MV-4-11 (cell line): ENCODE results near the gene FAM107B.
A peak's percentile ranks its signal among the peaks of the same experiment; 100 is the strongest.
"Not testable (repeated sequence)": the region's sequence is repeated elsewhere in the genome, so short reads cannot be mapped to it uniquely, and the experiment has no call there.

Experiments used
- DNase-seq: peaks from one replicate; lab custom pipeline; 2025; lab: John Stamatoyannopoulos, UW

FAM107B gene

DNA sequence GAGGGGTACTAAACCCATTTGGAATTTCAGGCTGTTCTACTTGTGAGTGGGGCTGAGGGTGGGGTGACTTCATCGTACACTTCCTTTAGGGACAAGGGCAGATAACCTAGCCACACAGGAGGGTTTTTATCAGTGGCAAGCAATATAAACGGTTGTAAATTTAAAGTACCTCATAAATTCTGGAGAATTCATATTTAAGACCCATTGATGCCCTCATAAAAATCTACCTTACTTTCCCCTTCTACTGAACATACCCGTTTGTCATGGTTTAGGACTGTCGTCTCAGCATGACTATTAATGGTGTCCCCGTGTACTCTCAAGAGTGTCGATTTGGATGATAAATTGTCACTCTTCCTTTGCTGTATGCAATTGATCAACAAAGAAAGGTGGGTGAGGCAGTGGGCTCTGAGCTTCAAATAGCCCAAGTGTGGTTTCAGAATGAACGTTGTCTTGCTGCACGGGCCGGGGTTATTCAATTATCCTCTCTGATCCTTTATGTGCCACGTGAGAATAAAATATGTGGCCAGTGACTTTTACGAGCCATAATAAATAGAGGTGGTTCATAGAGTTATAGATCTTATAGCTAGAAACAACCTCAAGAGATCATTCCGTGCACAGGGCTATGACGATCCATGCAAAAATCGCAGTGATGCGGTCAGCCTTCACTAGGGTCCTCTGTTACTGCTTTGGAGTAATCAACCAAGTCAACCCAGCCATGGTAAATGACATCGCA, 82.2 kb downstream of the FAM107B start:
- DNase-seq, result no peak

DNA sequence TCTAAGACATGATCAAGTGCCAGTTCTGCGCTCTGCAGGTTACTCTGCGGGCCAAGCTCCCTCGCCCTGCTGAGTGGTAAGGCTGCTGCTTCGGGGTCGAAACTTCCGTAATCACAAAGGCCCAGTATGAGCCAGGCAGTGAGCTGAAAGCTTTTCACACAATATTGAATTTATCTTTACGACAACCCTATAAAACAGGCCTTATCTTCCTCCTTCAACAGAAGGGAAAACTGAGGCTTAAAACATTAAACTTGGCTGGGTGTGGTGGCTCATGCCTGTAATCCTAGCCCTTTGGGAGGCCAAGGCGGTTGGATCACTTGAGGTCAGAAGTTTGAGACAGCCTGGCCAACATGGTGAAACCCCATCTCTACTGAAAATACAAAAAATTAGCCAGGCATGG, 83.3 kb downstream of the FAM107B start:
- no peak for DNase-seq

DNA sequence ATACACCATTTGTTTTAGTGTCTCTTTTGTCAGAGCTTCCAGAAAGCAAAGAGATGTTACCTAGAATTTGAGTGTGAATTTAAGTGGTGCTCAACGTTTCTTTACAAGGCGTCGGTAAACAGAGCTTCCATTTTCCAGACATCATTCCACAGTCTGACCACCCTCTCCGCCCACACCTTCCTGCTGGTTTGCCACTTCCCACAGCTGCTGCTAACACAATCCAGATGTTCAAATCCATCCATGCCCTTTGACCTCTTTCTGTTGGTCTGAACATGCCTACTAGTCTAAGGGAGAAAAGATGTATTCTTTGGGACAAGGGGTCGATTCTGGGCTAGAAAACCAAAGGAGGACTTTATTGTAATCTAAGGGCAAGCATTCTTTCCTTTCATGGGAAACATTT, 86.1 kb downstream of the FAM107B start:
- DNase-seq, result peak; percentile 50

DNA sequence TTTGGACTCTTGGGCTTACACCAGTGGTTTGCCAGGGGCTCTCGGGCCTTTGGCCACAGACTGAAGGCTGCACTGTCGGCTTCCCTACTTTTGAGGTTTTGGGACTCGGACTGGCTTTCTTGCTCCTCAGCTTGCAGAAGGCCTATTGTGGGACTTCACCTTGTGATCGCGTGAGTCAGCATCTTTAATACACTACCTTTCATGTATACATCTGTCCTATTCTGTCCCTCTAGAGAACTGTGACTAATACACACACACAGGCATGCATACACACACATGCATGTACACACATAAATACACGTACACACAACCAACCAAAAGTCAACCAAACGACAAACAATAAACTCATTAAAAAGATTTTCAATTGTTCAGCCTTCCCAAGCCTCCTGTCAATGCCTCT, 86.5 kb downstream of the FAM107B start:
- DNase-seq, result not testable (repeated sequence)

DNA sequence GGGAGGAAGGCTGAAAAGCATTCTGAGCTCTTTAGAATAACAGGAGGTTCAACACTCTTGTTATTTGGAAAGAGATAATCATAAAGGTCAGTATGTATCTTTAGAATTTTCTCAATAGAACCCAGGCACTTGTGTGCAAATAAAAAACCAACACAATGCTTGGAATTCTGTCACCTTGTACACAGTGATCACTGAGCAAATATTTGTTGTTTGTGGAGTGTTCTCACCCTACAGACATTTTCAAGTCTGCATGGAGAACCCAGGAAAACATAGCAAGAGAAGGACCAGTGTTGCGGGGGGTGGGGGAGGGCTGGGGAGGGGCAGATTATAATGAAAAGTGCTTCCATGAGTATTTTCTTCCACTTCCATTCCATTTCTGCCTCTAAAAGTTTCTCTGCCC, 87.4 kb downstream of the FAM107B start:
- DNase-seq, result no peak

DNA sequence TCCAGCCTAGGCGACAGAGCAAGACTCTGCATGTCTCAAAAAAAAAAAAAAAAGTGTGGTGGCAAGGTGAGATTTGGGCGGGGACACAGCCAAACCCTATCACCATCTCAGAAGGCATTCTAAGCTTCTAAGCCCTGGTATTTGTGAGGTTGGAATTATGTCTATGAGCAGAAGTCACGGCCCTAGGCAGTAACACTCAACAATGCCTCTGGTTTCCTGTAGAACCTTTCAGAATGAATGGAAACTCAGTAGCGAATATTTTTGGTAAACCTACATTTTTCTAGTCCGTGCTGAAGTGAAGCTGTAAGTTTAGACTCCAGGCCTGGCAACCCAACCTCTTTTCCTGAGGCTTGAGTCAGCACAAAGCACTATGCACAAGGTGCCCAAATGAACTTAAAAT, 88.3 kb downstream of the FAM107B start:
- DNase-seq, result no peak

DNA sequence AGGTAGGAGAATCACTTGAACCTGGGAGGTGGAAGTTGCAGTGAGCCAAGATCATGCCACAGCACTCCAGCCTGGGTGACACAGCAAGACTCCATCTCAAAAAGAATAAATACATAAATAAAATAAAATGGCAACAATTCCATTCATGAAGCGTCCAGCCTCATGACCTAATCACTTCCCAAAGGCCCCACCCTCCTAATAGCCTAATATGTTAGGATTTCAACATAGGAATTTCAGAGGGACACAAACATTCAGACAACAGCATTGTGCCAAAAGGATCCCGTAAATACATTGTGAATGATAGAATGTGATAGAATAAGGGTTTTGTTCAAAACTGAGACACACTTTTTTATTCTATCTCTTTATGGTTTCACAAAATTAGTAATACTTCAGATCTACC, 90.3 kb downstream of the FAM107B start:
- no peak for DNase-seq

DNA sequence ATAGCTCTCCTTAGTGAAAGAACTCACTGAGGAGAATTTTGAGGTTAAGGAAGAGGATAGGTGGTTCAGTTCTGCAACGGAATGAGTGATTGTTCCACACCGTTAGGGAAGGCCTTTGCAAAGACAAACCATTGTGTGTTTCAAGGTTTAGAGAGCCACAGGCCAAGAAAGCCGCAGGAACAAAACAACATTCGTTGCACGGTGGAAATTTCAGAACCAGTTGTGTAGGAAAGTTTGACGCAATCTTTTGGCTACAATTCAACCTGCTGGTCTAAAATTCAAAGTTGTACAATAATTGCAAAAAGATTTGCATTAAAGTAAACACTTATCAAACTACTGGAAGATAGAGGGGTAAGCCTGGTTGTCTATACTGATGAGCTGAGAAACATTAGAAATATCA, 91.4 kb downstream of the FAM107B start:
- peak; percentile 2 for DNase-seq

DNA sequence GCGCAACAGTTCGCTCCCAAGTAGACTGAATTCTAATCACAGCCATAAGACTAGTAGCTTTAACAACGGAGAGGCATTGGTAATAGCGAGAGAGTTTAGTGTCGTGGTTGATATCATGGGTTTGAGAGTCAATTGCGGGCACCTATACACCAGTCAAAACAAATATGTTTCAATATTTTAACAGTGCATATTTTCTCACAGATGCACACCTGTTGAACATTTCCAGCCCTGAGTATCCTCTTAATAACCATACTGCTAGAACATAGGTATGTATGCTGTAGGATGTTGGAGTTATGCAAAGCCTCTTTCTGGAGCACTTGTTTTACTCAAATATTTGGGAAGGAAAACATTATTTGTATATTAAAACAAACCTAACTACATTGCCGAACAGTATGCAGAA, 92.9 kb downstream of the FAM107B start:
- DNase-seq, result no peak

DNA sequence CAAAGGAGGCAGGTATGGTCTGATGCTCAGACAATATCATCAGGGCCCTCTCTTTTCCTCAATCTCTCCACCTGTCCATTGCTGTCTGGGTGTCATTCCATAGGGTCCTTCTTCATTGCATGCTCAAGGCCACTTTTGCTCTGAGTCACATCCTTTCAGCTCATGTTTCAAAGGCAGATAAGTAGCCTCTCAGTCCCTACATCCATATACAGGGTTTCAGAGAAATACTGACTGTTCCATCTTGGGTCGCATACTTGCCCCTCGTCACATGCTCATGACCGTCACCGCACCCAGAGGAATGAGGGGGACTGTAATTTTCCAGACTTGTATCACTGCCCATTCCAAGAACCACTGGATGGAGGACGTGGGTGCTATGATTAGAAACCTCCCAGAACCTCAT, 93.4 kb downstream of the FAM107B start:
- DNase-seq, result no peak

DNA sequence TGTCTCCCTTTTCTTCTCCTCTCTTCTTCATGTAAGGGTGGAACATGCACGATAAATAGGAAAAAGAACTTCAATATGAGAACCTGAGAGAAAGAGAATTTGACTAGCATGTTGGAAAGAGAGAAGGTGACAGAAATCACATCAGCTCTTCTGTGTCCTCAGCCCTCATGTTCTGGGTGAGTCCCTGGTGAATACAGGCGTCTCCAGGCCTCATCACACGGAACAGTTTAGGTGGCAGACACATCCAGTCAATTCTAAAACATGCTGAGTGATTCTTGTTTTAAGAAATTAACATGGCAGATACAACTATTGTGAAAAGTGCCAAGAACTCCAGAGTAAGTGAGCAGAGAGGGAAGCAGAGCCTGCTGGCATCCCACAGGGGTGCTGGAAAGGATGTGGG, 96.1 kb downstream of the FAM107B start:
- no peak for DNase-seq

DNA sequence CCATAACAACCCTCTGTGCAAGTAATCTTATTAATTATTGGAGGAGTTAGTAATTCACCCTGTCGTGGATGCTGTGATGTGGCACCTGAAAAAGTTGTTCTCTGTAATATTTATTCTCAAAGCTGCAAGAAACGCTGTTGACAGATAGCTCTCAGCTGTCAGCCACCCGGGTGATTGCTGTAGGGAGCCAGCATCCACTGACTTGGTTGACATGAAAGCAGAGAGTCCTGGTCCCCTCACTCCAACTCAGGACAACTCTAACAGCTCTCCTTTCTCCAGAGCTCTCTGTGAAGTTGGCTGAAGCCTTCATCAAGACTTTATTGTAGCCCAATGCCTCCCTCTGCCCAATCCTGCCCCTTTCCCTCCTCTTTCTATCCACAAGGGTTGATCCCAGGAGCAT, 98.0 kb downstream of the FAM107B start:
- no peak for DNase-seq

DNA sequence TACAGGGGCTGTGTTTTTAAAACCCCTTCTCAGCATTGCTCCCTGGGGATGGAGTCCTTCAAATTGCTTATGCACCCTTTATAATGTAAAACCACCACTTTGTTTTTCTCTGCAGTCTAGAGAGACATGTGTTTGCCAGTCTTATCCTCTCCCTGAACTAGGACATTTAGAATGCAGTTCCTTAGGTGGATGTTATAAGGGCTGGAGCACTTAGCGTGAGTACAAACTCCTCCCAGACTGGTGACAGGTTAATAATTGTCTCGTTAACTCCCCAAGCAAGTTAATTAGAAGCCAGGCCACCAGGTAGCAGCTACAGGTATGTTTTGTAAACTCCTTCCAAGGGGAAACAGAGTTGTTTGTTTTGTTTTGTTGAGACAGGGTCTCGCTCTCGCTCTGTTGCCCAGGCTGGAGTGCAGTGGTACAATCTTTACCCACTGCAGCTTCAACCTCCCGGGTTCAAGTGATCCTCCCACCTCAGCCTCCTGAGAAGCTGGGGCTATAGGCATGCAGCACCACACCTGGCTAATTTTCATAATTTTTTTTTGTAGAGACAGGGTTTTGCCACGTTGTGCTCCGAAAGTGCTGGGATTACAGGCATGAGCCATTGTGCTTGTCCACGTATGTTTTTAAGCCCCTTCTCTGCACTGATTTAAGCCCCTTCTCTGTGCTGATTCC, 100.2 kb downstream of the FAM107B start:
- DNase-seq, result no peak

DNA sequence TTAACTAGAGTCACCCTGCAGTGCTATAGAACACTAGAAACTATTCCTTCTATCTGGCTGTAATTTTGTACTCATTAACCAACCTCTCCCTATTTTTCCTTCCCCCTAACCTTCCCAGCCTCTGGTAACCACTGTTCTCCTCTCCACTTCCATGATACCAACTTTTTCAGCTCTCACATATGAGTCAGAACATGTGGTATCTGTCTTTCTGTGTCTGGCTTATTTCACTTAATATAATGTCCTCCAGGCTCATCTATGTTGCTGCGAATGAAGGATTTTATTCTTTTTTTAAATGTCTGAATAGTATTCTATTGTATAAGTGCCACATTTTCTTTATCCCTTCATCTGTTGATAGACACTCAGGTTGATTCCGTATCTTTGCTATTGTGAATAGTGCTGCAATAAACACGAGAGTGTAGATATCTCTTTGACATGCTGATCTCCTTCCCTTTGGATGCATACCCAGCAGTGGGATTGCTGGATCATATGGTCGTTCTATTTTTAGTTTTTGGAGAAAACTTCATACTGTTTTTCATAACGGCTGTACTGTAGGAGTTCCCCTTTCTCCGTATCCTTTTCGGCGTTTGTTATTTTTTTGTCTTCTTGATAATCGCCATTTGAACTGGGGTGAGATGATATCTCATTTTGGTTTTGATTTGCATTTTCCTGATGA, 101.4 kb downstream of the FAM107B start:
- peak; percentile 42 for DNase-seq

DNA sequence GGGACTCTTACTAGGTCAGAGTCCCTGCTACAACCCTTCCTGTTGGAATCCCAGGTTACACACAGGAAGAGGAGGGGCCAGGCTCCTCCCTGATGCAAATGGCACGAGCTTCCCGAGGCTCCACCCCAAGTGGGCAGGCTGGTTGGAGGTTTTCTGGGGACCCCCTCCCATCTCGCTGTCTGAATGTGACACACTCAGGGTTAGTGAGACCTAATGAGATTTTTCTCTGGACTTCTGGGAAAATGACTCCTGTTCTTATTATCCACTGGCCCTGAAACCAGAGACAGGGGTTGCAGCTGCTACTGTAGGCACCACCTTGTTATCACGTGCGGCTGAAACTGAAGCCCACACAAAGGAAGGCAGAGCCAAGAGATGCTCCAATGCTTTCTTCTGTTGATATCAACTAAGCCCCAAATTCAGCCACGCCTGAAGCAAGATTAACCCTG, 103.3 kb downstream of the FAM107B start:
- no peak for DNase-seq

DNA sequence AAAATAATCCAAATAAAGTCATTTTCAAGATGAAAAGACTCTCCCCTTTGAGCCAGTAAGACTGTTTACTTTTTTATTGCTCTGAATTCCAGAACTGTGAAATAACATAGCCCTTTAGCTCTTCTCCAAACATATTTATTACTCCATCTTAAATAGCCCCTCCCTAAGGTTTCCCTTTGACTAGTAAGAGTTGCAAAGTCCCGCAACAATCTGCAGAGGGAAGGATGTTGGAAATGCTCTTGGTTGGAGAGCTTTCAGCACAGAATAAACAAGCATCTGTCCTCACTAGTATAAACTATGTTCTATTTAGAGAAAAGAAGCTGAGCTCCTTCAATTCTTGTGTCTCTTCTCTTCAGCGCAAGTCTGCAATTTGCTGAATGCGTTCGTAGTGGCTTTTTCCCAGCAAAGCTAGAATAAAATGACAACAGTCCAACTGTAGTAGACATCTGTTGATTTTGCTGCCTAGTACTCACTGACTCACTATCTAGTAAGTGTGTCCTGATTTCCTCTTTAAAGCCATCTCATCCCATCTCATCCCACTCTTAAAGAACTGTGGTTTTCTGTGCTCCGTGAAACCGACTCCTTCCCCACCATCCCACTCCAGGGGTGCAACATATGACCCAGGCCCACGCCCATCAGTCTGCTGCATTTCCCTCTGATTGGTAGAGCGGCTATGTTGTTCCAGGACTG, 104.0 kb downstream of the FAM107B start:
- peak; percentile 27 for DNase-seq

DNA sequence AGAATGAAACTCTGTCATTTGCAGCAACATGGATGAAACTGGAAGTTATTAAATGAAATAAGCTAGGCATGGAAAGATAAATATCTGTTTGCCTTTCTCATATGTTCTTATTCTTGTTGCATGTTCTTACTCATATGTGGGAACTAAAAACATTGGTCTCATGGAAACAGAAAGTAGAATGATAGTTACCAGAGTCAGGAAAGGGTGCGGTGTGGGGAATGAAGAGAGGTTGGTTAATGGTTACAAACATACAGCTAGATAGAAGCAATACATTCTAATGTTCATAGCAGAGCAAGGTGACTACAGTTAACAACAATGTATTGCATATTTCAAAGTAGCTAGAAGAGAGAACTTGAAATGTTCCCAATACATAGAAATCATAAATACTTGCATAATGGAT, 105.1 kb downstream of the FAM107B start:
- DNase-seq, result peak; percentile 1

DNA sequence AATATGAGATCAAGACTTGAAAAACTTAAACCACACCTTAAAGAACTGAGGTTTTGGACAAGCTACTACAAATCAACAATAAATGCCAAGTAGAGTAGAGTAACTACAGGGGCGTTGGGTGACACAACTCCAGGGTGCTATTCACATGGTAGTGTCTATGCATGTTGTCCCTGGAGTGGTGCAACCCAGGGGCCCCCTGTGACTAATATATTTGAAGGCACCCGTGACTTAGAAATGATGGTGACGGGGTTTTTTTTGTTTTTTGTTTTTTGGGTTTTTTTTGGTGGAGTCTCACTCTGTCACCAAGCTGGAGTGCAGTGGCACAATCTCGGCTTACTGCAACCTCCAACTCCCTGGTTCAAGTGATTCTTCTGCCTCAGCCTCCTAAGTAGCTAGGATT, 106.9 kb downstream of the FAM107B start:
- DNase-seq, result no peak

DNA sequence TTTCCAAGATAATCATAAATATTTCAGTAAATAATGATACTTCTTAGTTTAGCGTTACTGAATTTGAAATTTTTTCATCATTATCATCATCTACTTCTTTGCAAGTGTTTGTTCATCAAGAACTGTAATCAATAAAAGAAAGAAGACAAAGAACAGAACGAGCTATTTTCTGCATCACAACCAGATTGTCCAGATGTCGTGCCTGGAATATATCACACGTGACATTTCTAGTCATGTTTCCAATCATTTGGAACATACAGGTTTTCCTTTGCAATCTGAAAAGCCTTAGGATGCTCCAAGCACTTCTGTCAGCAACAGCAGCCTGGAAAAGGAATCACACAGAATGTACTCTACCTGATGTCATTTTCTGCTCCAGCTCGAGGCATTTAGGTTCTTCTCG, 107.4 kb downstream of the FAM107B start:
- DNase-seq, result no peak

DNA sequence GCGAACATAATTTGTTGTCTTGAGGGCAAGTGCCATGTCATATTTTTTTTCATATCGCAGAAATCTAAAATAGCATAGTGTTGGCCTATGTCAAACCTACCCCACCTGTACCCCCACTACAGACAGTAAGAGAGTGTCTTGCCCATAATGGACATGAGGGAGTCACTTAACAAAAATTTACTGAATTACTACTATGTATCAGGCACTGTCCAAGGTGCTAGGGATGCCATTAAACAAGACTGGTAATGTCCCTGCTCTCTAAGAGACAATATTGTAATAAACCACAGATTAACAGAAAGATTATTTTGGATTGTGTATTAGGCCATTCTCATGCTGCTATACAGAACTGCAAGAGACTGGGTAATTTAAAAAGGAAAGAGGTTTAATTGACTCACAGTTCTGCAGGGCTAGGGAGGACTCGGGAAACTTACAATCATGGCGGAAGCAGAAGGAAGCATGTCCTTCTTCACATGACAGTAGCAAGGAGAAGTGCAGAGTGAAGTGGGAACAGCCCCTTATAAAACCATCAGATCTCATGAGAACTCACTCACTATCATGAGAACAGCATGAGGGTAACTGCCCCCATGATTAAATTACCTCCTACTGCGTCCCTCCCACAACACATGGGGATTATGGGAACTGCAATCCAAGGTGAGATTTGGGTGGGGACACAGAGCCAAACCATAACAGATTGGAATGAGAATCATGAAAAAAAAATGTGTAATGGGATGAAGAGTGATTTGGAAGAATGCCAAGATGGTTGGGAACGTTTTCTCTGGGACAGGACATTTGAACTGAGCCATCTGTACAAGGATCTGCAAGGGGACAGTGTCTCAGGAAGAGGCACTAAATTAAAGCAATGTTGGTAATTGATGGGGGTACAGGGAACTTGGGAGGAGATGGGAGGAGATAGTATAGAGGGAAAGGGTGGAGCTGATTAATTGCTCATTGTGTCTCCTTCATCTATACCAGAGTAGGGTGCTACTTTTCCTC, 108.5 kb downstream of the FAM107B start:
- no peak for DNase-seq

DNA sequence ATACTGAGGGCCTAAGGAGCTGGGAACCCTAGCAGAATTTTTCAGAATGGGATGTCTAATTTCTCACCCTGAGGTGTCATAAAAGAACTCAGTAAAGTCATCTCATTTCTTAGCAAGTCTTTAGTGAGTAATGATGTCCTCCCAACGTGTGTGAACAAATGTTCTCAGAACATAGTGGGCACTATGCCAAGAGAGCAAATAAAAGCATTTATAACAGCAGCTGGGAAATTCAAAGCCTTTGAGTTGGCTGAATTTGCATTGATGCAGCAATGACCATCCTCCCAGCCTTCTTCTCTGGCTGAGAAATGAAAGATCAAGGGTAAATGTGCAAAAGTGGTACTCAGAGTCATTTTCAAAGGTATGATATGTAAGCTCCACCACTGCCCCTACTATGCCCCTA, 109.4 kb downstream of the FAM107B start:
- DNase-seq, result no peak
